DOHH2 (cell line): ENCODE data around the gene MACC1.

Experiments used
- EZH2phosphoT487 ChIP-seq: fragments of 200-600 bp; sonication (generic); IDR thresholded peaks from 2 replicates; pipeline ENCODE4 v1.6.1; 2017; ENCODE audit warnings: borderline replicate concordance, mild to moderate bottlenecking, antibody characterized with exemption, low read length, moderate library complexity, mixed read lengths
- TF ChIP-seq, protein P1 (sequence below): fragments of 200-600 bp; sonication (generic); IDR thresholded peaks from one replicate; pipeline ENCODE4 v1.5.1; 2014; ENCODE audit warnings: antibody characterized with exemption, mild to moderate bottlenecking, low read depth, low read length; ENCODE audit not compliant: poor library complexity, severe bottlenecking

DNA sequence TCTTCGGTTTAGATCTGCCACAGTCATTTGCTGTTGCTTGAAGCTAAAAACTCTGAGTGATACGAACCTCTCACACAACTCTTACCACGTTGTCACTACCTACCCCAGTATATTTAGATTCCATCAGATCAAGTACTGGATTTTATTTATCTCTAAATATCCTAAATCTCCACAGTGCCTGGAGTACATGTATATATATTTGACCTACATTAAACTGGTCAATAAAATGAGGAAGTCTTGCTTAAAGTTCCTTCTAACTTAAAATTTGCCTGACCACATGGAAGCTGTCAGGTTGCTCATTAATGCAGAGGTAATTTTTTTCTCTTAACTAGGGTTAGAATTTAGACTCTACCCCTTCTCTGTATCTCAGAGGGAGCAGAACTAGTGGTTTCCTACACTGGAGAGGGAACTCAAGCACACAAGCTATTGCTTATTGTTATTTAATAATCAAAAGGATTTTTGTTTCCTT is 3.1 kb upstream of the MACC1 start:
- TF ChIP-seq, protein P1, sequence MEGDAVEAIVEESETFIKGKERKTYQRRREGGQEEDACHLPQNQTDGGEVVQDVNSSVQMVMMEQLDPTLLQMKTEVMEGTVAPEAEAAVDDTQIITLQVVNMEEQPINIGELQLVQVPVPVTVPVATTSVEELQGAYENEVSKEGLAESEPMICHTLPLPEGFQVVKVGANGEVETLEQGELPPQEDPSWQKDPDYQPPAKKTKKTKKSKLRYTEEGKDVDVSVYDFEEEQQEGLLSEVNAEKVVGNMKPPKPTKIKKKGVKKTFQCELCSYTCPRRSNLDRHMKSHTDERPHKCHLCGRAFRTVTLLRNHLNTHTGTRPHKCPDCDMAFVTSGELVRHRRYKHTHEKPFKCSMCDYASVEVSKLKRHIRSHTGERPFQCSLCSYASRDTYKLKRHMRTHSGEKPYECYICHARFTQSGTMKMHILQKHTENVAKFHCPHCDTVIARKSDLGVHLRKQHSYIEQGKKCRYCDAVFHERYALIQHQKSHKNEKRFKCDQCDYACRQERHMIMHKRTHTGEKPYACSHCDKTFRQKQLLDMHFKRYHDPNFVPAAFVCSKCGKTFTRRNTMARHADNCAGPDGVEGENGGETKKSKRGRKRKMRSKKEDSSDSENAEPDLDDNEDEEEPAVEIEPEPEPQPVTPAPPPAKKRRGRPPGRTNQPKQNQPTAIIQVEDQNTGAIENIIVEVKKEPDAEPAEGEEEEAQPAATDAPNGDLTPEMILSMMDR = no peak
- TF ChIP-seq EZH2phosphoT487 = no peak
